NCI-H1930 (cell line): ENCODE results near the gene THRAP3.
A peak's percentile ranks its signal among the peaks of the same experiment; 100 is the strongest.

Source experiments
- DNase-seq, 2 experiments: peaks; one replicate each; lab custom pipeline; 2025; lab: John Stamatoyannopoulos, UW

THRAP3 gene

DNA sequence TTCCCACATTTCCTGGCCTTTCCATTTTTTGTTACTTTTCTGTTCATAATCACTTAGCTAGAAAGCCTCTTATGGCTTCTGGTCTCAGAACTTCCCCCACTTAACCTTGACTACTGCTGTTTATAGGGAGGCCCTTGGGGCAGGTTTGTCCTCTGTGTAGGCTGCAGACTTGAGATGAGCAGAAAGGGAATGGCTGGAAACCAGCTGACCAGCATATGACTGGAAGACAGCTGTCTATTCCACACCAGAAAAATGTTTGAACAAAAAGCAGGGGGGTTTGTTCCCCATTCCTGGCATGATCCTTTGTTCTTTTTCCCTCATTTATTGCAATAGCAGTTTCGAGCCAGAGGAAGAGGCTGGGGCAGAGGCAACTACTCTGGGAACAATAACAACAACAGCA is 77.0 kb downstream of the THRAP3 start:
- no peak for DNase-seq

DNA sequence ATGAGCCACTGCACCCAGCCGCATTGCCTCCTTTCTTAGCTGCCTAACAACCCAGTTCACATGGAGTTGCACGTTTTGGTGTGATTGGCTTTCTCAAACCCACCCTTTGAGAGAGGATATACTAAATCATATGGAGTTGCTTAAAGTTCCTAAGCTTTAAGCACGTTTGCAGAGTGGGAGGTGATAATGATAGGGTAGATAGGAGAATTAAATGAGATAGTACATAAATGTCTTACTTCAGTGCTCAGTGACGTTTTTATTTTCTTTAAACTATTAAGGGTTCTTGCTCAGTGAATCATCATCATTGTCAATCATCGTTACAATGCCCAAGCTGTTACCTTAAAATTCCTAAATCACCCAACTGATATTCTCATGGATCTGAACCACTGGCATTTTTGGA is 79.0 kb downstream of the THRAP3 start:
- no peak for DNase-seq

DNA sequence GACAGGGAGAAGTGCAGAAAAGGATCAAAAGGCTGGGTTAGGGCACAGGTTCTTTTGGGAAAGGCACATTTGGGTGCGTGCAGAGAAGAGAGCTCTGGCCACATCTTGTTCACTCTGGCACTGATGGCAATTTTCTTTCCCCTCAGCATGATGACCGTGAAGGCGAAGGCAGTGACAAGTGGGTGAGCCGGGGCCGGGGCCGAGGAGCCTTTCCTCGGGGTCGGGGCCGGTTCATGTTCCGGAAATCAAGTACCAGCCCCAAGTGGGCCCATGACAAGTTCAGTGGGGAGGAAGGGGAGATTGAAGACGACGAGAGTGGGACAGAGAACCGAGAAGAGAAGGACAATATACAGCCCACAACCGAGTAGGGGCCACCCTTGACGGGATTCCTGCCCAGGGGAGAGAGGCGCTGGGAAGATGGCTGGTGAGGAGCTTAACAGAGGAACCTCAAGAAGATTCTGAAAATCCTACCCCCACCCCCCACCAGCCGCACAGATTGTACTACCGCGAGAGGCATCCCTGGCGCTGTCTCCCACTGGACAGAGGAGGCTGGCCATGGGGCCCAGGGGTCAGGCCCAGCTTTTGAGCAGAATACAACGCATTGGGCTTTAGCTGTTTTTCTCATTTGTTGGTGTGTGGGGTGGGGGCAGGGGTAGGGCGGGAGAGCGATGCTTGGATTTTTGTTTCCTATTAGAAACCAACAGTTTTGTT is 79.6 kb downstream of the THRAP3 start:
- no peak for DNase-seq

DNA sequence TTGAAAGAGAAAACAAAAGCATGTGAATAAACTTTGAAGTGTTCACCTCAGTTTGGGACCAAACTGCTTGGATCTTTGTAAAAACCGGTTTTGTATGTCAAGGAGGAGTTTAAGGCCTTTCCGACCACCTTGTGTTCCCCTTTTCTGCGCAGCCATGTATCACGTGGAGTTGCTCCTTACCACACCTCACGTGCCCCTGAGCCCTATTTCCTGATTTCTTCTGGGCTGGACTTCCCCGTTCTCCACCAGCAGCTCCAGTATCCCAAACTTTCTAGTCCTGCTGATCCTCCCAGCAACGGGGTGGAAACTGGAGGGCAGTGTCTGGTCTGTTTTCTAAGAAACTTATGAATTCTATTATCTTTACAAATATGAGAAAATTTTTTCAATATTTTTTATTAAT is 80.3 kb downstream of the THRAP3 start:
- DNase-seq = no peak

DNA sequence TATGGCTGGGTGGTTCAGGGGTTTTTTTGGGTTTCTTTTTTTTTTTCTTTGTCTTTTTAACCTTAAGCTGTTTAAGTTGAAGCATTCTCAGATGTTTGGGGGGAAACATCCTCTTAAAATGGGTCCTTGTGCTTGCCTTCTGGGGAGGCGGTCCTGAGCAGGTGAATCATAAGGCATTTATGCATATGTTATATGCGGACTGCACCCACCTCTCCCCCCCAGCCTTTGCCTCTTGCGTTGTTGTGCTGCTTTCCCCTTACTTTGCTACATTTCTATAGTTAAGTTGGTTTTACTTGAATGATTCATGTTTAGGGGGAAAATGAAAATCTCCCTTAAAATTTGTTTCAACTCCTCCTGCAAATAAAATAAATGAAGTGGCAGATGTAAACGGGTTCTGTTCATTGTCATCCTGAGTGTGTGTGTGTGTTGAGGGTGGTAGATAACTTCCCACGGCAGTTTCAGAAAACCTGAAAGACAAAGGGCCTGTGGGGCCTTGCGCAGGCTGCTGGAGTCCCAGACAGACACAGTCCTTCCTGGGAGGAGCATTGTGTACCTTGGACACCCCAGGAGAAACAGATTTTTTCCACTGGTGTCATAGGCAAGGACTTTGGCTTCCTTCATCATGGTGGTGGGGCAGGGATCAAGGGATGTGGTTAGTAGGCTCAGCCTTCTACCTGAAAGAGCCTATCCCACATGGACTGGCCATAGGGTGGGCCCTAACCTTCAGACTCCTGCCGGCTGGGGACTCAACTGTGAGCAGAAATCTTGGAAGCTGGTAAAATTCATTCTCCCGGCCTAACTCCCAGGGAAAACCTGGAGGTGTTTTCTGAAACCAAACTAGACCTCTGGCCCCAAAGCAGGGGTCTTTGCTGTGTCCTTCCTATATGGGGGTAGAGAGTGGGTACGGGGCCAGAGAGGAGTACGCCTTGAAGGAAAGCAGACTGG is 81.0 kb downstream of the THRAP3 start:
- no peak for DNase-seq

DNA sequence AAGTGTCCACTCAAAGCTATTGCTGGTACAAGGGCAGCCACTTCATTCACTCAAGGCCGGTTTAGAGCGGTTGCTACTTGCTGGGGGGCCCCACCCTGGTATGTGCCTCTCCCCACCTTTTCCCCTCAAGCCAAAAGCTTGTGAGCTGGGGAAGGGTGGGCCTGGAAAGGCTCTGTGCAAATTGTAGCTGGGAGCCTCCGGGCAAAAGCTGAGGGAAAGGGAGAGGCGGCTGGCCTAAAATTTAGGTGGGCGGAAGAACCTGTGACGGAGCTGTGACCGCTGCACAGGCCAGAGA is 81.6 kb downstream of the THRAP3 start:
- DNase-seq = no peak

DNA sequence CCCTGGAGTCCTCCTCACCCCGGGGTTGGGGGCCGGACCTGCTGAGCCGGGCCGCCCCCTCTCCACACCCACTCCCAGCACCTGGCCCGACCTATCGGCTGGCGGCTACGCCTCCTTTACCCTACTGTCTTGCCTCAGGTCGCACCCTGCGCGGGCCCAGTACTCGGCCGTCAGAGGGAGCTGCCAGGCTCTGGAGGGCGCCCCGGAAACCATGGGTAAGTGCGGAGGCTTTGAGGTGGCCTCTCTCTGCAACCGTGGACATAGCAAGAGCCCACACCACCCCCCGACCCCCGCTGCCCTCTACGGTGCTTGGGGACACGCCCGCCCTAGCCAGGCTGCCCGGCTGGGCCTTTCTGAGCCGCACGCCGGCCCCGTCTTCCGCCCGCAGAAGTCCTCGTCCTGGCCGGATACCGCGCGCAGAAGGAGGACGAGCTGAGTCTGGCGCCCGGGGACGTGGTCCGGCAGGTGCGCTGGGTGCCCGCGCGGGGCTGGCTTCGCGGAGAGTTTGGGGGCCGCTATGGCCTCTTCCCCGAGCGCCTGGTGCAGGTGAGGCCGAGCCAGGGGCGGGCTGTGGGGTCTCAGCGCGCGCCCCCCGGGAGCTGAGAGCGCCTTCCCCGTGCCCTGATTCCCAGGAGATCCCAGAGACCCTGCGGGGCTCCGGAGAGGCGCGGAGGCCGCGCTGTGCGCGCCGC is 82.1 kb downstream of the THRAP3 start, which contains the start of gene SH3D21:
Gene SH3D21 (plus strand): TSS at position 159 of the 692 bp plus-strand sequence. CDS start 53 bp downstream, at position 212.
- peak in 1 of 2 experiments; percentile 60 for DNase-seq

DNA sequence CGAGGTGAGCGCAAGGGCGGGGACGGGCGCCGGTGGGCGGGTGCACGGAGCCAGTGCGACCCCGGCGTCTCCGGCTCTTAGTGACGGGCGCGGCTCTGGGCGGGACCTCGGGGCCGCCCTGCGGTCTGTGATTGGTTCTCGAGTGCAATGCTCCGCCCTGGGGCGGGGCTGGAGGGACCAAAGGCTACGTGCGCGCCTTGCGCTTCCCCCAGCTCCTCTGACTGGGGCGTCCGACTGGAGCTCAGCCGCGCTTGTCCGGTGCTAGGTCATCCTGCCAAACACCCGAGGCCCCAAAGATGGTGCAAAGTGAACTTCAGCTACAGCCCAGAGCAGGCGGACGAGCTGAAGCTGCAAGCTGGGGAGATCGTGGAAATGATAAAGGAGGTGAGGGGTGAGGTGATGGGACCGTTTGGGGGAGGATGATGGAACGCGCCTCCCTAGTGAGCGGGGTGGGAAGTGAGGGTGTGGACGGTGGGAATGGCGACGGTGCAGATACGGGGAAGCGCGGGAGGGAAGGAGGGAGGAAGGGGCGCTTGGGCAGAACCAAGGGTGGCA is 82.7 kb downstream of the THRAP3 start:
- DNase-seq = peak; percentile 83 to 92

DNA sequence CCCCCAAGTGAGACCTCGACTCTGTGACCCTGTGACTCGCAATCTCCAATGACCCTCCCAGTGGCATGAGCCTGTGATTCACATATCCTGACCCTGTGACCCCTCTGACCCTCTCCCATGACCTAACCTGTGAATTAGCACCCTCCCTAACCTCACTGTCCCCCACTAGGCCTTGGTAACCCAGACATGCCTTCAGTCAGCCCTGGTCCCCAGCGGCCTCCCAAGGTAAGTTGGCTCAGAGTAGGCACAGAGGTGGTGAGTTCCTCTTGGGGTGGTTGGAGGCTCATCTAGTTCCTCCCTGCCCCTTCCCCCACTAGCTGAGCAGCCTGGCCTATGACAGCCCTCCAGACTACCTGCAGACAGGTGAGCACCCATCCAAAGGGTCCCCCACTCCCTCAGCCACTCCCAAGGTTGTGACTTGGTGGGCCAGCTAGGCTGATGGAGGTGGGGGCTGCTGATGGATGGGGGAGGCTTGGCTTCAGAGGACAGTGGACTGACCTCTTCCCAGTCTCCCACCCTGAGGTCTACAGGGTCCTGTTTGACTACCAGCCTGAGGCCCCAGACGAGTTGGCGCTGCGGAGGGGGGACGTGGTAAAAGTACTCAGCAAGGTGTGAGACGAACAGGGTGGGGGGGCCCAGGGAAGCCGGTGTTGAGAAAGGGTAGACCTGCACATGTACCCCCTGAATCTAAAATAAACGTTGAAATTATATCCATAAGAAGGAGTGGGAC is 83.5 kb downstream of the THRAP3 start:
- DNase-seq = no peak

DNA sequence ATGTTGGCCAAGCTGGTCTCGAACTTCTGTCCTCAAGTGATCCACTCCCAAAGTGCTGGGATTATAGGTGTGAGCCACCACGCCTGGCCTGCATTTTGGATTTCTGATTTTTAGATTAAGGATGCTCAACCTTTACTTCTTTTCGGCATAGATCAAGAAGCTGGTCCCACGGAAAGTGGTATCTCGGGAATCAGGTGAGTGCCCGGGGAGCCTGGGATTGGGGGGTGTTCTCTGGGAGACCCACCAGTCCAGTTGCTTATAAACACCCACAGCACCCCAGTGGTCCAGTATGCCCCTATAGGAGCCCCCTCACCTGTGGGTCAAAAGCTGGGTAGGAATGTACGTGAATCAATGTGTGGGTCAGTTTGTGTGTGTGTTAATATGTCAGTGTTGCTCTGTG is 85.2 kb downstream of the THRAP3 start:
- DNase-seq = no peak

DNA sequence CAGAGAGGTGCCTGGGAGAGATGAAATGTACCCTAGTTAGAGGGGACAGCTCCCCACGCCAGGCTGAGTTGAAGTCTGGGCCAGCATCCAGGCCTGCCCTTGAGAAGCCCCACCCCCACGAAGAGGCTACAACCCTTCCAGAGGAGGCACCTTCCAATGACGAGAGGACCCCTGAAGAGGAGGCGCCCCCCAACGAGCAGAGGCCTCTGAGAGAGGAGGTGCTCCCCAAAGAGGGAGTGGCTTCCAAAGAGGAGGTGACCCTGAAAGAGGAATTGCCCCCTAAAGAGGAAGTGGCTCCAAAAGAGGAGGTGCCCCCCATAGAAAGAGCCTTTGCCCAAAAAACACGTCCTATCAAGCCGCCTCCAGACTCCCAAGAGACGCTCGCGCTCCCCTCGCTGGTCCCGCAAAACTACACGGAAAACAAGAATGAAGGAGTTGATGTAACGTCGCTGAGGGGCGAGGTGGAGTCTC is 96.1 kb downstream of the THRAP3 start:
- DNase-seq = no peak

DNA sequence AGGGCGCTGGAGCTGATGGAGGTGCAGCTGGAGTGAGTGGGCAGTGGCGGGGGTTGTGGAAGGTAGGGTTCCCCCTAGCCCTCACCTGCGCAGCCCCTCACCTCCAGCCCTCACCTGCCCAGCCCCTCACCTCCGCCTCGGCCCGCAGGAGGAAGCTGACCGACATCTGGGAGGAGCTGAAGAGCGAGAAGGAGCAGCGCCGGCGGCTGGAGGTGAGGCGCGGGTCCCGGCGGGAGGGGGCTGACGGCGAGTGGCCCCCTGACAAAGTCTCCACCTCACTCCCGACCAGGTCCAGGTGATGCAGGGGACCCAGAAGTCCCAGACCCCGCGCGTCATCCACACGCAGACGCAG is 96.5 kb downstream of the THRAP3 start:
- no peak for DNase-seq

DNA sequence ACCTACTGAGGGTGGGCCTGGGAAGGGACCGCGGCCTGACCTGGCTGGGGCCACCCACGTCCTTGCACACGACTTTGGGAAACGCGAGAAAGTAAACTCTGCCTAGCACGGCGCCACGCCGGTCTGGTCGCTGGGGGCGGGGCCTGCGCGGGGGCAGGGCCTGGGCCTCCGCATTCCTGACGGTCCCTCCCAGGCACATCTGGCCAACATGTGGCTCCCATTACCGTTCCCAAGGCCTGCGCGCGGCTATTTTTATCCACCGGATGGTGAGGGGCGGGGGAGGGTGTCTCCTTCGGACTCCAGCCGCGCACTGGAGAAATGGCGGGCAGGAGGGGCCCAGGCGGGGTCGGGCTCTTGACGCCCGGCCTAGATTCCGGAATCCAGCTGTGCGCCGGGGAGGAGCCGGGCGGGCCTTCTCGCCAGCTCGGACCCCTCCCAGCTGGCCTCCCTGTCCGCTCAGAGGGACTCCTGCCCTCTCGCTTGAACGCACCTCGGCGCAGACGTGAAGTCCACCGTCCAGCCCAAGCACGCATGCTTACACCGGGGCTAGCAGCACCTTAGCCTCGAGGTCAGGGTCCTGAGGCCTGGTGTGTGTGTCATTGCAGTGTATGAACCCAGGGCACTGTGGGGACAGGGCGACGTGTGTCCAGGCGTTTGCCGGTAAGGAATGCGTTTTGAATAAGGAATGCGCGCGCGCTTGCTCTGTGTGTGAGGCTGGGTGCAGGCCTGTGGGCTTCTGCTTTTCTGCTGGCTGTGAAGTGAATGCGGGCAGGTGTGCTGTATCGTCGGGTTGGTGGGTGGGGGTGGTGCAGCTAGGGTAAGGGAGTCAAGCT is 97.1 kb downstream of the THRAP3 start:
- DNase-seq = no peak

DNA sequence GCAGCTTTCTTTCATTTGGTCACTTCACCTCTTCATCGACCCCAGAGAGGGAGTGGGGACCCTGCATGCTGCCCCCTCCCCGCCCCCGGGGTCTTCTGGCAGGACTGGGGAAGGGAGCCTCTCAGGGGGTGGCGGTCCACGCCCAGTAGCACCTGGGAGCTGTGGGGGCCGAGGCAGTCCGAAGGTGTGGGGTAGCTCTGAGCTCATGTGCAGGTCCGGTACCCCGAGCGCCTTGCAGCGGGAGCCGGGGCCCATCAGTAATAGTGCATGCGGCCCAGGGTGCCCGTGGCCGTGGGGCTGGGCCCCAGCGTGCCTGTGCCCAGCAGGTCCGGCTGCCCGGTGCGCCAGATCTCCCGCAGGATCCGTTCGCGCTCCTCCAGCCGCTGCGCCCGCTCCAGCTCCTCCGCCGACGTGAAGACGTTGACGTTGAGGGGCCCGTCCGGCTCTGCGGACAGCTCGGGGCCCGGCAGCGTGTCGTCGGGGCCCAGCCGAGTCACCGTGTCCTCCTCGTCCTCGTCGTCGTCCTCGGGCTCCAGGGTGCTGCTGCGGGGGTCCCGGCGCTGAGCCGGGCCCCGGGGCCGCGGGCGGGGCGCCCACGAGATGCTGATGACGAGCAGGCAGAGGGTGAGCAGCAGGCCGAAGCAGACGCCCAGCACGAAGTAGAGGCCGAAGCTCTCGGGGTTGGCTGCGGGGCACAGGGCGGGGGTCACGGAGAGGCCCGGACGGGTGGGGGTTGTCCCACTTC is 98.0 kb downstream of the THRAP3 start:
- DNase-seq = no peak

DNA sequence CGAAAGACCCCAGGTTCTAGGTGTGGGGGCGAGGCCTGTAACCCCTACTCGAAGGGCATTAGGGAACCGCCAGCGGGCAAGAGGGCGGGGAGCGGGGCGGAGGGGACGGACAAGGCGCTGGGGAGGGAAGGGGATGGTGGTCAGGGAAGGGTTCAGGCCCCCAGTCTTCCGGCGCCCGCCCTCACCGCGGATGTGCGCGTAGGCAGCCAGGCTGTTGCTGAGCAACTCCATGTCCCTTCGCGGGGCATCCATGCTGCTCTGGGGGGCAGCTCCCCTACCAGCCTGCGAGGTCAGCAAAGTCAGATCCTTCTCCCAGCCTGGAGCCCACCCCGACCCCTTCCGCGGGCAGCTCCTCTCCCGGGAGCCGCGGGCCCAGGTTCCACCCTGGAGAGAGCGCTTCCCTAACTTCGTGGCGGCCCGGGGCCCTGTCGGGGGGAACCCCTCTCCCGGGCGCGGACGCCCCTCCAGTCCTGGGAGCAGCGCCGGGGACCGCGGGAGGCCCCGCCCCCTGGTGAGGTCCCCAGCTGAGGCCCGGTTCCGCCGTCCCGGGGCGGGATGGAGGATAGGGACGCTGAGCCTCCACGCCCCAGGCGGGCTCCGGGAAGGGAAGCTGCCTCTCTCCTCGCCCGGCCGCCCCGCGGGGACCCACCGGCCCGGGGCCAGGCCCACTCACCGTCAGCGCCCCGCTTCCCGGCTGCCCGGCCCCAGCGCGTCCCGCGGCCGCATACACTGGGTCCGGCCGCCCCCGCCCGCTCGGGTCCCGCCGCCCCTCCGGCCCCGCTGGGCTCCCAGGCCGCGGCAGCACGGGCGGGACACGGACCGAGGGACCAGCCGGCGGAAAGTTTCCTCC is 98.8 kb downstream of the THRAP3 start:
- no peak for DNase-seq

DNA sequence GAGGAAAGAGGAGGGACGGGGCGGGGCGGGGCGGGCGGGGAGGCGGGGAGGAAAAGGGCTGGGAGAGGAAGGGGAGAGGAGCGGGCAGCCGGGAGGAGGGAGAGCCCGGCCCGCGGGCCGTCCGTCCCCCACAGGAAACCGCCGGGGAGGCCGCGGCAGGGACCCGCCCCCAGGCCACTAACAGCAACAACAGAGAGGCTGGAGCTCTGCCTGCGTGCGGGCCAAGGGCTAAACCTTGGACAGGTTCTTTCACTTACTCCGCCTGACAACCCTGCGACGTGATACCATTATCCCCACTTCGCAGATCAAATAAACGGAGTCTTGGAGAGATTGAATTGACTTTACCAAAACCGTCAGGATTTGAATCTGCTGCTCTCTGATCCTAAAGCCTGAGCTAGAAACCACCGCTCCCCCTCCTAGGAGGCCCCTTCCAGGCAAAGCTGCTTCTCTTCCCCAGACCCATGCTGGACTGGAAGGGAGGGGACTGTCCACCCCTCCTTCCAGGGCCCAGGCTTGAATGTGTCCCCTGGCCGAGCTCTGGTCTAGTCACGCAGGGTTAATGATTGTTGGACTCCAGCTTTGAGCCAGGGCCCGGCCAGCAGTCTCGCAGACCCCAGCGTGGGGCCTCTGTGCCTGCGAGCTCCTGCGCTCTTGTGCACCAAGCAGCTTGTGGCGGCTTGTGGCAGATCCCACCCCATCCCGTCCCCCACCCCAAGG is 99.6 kb downstream of the THRAP3 start, which contains the start of gene EVA1B:
Gene EVA1B (minus strand): TSS at position 10 of the 717 bp plus-strand sequence. CDS start 608 bp downstream, outside the sequence.
- DNase-seq = no peak

DNA sequence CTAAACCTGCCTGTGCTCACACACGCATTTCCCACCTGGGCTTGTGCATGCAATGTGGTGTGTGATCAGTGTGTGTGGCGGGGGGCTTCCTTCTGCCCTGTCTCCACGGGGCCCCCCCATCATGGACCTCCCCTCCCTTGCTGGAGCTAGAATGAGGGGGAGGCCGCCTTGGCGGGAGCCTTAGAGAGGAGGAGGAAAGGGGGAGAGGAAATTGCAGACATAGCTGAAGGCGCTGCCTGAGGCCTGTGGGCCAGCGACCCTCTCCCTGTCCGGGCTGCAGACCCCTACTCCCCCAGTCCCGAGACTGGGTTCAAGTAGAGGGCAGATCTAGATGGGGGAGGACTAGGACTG is 100.1 kb downstream of the THRAP3 start:
- DNase-seq = no peak

DNA sequence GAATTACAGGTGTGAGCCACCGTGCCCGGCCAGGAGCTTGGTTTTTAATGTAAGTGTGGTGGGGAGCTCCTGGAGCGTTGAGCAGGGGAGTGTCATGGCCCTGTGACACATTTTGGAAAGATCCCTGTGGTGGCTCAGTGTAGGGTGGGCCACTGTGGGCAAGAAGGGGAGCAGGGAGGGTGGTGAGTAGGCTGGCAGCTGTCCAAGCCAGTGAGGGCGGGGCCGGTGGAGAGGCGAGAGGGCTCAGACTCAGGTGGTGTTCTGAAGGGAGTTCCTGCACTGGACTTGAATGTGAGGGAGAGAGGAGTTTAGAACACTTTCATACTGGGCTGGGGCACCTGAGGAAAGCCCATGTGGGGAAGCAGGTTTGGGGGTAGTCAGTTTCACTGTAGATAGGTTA is 102.3 kb downstream of the THRAP3 start:
- DNase-seq = no peak
